Renal cortex interstitium (tissue), 11 donors: ENCODE results near the gene IGSF9B. TPM values are rescaled to one million over a fixed set of nuclear protein-coding genes. Genes with fewer than 3 reads are reported as not detected.

ENCODE experiments used
- DNase-seq, 11 donors: peaks; one replicate each; pipeline ENCODE4 v3.0.0-alpha.2; 2013; ENCODE audit warnings: low read depth in 9 of 11, low spot score in 4 of 11; ENCODE audit errors: extremely low read depth in 1 of 11
- polyA plus RNA-seq, 3 donors: library from polyadenylated mRNA; unstranded; fragments of 120-200 nt; gene quantifications; one replicate each; pipeline ENCODE4 v1.2.1, GENCODE V29; 2013; ENCODE audit not compliant: insufficient read length in 3 of 3

IGSF9B gene
- polyA plus RNA-seq, 3 donors = 5.1 to 8.4 (median 8.2) TPM

- no peak for DNase-seq
These were observed 45.6 kb downstream of the IGSF9B start for GRCh38 chr11:133911171-133911570.

GRCh38 chr11:133910101-133910500, 46.7 kb downstream of the IGSF9B start:
- no peak for DNase-seq

GRCh38 chr11:133908827-133909226, 47.9 kb downstream of the IGSF9B start:
- no peak for DNase-seq

- DNase-seq = no peak
These were observed 48.9 kb downstream of the IGSF9B start for GRCh38 chr11:133907841-133908241.

GRCh38 chr11:133907216-133907615, 49.6 kb downstream of the IGSF9B start:
- no peak for DNase-seq

GRCh38 chr11:133906746-133907145, 50.0 kb downstream of the IGSF9B start:
- DNase-seq = no peak

GRCh38 chr11:133906241-133906640, 50.5 kb downstream of the IGSF9B start:
- DNase-seq = no peak

- DNase-seq = no peak
These were observed 51.1 kb downstream of the IGSF9B start for GRCh38 chr11:133905677-133906156.

GRCh38 chr11:133904818-133905515, 51.8 kb downstream of the IGSF9B start:
- no peak for DNase-seq

- DNase-seq = no peak
These were observed 52.6 kb downstream of the IGSF9B start for GRCh38 chr11:133903875-133904817.

GRCh38 chr11:133903056-133903455, 53.7 kb downstream of the IGSF9B start:
- no peak for DNase-seq

- no peak for DNase-seq
These were observed 54.3 kb downstream of the IGSF9B start for GRCh38 chr11:133902506-133902905.

GRCh38 chr11:133901999-133902398, 54.8 kb downstream of the IGSF9B start:
- no peak for DNase-seq

GRCh38 chr11:133901316-133901715, 55.5 kb downstream of the IGSF9B start:
- DNase-seq = no peak

- DNase-seq = no peak
These were observed 56.3 kb downstream of the IGSF9B start for GRCh38 chr11:133900176-133901105.

- no peak for DNase-seq
These were observed 58.0 kb downstream of the IGSF9B start for GRCh38 chr11:133898770-133899115.

GRCh38 chr11:133898031-133898769, 58.6 kb downstream of the IGSF9B start:
- DNase-seq = no peak

- DNase-seq = no peak
These were observed 59.5 kb downstream of the IGSF9B start for GRCh38 chr11:133897331-133897650.
